ENCODE results near the gene CYP19A1.

DNA sequence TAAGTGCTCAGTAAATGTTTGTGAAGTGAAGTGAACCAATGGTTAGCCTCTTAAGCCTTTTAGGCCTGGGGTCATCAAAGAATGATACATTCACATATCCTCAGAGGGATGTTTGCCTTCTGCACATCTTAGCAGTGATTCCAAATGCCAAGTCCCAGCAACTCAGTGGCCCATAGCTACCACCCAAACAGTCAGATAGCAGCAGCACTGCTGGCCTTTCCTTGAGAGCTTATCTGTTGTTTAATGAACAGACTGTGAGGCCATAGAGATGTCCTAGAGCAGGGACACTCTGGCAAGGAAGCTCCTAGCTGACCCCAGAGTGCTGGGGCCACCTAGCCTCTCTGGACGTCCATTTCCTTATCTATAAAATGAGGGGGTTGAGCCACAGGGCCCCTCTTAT, 86.8 kb downstream of the CYP19A1 start:
- TF ChIP-seq, protein P1, sequence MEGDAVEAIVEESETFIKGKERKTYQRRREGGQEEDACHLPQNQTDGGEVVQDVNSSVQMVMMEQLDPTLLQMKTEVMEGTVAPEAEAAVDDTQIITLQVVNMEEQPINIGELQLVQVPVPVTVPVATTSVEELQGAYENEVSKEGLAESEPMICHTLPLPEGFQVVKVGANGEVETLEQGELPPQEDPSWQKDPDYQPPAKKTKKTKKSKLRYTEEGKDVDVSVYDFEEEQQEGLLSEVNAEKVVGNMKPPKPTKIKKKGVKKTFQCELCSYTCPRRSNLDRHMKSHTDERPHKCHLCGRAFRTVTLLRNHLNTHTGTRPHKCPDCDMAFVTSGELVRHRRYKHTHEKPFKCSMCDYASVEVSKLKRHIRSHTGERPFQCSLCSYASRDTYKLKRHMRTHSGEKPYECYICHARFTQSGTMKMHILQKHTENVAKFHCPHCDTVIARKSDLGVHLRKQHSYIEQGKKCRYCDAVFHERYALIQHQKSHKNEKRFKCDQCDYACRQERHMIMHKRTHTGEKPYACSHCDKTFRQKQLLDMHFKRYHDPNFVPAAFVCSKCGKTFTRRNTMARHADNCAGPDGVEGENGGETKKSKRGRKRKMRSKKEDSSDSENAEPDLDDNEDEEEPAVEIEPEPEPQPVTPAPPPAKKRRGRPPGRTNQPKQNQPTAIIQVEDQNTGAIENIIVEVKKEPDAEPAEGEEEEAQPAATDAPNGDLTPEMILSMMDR (IDR thresholded peaks at IDR 0.05): no peak
- TF ChIP-seq EZH2phosphoT487 (IDR thresholded peaks at IDR 0.05): no peak
